ENCODE data around the gene KLF15. TPM values are rescaled to one million over a fixed set of nuclear protein-coding genes. Genes with fewer than 3 reads are reported as not detected.

Gene KLF15
- polyA plus RNA-seq, 1 donor from 2014 or later = 0.46 TPM

DNA sequence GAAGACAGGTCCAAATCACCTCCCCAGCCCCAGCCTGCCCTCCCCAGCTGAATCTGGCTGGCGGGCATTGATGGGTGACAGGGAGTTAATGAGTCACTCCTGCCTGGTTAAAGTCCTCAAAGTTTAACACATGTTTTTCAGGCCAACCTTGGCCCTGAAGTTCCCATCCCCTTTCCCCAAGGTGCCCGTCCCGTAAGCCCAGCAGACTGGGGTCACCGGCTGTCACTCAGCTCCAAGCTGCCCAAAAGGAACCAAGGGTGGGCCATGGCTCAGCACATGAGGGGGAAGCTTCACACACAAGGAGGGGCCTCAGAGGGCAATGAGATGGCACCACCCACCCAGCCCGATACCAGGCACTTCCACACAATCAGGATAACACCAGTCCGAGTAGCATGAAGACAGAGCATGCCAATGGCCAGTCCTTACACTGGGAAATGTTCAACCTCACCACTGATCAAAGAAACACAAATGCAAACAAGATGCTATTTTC lies 10.2 kb upstream of the KLF15 start:
- Histone ChIP-seq H3K4me3 (ENCODE audit: low read length) (no peak overlapping the region), H4K20me1 (ENCODE audit: insufficient read depth) (no peaks in the 10 kb centered on the region), H2AFZ (ENCODE audit: low read depth, low read length) (no peak overlapping the region), H3K4me2 (ENCODE audit: low read length) (no peak overlapping the region), H3K27ac (ENCODE audit: low read length) (no peak overlapping the region), H3K9me3 (ENCODE audit: low read length) (no peaks in the 10 kb centered on the region), H3K9me2 (ENCODE audit: insufficient read depth, low read length) (no peaks in the 10 kb centered on the region), H3K27me3 (ENCODE audit: insufficient read depth, low read depth, low read length) (no peaks in the 10 kb centered on the region), H3K9ac (ENCODE audit: low read length) (no peak overlapping the region), H3K36me3 (ENCODE audit: insufficient read depth, low read length) (no peaks in the 10 kb centered on the region), H3F3A (ENCODE audit: insufficient read depth, low read length, poor library complexity, severe bottlenecking) (no peaks in the 10 kb centered on the region), H3K79me2 (replicated peaks; ENCODE audit: insufficient read depth, low read length) (no peaks in the 10 kb centered on the region)
- TF ChIP-seq MXI1 (conservative IDR thresholded peaks at IDR 0.05; ENCODE audit: poor library complexity, severe bottlenecking) (no peak), TAF1 (IDR thresholded peaks at IDR 0.05; ENCODE audit: low read depth) (no peak), EP300 (conservative IDR thresholded peaks at IDR 0.05; ENCODE audit: poor library complexity, severe bottlenecking) (no peak), RAD21 (conservative IDR thresholded peaks at IDR 0.05) (no peak), POLR2AphosphoS5 (IDR thresholded peaks at IDR 0.05) (no peak), EZH2 (IDR thresholded peaks at IDR 0.05; ENCODE audit: borderline replicate concordance, insufficient read depth, low read length, poor library complexity, severe bottlenecking) (no peak), SMC3 (conservative IDR thresholded peaks at IDR 0.05; ENCODE audit: poor library complexity) (no peak)
- TF ChIP-seq, protein P1, sequence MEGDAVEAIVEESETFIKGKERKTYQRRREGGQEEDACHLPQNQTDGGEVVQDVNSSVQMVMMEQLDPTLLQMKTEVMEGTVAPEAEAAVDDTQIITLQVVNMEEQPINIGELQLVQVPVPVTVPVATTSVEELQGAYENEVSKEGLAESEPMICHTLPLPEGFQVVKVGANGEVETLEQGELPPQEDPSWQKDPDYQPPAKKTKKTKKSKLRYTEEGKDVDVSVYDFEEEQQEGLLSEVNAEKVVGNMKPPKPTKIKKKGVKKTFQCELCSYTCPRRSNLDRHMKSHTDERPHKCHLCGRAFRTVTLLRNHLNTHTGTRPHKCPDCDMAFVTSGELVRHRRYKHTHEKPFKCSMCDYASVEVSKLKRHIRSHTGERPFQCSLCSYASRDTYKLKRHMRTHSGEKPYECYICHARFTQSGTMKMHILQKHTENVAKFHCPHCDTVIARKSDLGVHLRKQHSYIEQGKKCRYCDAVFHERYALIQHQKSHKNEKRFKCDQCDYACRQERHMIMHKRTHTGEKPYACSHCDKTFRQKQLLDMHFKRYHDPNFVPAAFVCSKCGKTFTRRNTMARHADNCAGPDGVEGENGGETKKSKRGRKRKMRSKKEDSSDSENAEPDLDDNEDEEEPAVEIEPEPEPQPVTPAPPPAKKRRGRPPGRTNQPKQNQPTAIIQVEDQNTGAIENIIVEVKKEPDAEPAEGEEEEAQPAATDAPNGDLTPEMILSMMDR (IDR thresholded peaks at IDR 0.05; ENCODE audit: poor library complexity, severe bottlenecking) = no peak
- TF ChIP-seq, protein P2, sequence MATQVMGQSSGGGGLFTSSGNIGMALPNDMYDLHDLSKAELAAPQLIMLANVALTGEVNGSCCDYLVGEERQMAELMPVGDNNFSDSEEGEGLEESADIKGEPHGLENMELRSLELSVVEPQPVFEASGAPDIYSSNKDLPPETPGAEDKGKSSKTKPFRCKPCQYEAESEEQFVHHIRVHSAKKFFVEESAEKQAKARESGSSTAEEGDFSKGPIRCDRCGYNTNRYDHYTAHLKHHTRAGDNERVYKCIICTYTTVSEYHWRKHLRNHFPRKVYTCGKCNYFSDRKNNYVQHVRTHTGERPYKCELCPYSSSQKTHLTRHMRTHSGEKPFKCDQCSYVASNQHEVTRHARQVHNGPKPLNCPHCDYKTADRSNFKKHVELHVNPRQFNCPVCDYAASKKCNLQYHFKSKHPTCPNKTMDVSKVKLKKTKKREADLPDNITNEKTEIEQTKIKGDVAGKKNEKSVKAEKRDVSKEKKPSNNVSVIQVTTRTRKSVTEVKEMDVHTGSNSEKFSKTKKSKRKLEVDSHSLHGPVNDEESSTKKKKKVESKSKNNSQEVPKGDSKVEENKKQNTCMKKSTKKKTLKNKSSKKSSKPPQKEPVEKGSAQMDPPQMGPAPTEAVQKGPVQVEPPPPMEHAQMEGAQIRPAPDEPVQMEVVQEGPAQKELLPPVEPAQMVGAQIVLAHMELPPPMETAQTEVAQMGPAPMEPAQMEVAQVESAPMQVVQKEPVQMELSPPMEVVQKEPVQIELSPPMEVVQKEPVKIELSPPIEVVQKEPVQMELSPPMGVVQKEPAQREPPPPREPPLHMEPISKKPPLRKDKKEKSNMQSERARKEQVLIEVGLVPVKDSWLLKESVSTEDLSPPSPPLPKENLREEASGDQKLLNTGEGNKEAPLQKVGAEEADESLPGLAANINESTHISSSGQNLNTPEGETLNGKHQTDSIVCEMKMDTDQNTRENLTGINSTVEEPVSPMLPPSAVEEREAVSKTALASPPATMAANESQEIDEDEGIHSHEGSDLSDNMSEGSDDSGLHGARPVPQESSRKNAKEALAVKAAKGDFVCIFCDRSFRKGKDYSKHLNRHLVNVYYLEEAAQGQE (IDR thresholded peaks at IDR 0.05; ENCODE audit: borderline replicate concordance) = no peak

DNA sequence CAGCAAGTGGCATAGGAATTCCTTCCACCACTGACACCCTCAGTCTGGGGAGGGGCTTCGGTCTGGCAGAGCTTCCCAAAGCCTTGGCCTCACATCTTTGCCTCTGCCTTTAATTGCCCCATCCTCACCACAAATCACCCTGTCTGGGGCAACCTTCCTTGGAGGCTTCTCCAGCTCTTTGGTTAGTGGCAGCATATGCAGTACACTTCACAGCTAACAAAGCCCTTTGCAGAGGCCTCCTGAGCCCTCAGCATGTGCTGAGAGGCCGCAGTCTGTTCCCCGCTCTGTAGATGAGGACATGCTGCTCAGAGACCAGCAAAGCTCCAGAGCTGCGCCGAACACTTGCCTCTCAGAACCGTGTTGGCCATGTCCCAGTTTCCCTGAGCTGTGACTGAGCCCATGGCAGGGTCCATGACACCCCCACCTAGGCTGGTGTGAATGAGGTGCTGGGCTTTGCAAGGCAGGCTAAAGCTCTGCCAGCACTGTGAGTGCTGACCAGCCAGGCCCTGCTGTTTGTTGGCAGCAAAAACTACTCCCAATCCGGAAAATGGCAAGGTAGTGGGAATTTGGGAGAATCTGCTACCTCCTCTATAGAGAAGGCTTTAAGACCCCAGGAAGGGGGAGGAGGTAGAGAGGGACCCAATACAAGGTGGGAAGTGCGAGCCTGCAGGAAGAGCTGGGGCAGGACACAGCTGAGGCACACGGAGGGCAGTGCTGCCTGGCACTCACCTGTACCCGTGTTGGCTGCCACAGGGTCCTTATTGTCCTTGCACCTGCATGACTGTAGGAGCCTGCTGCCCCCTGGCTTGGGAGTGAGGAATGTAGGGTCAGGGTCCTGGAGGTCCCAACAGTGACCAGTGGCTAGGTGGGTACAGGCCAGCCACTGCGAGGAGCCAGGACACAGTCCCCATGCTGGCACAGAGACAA lies 8.4 kb upstream of the KLF15 start:
- H3K27me3 ChIP-seq (ENCODE audit: insufficient read depth, low read depth, low read length) = no peaks in the 10 kb centered on the region
- no peaks in the 10 kb centered on the region for H3K79me2 ChIP-seq (replicated peaks; ENCODE audit: insufficient read depth, low read length)
- H3K9me3 ChIP-seq (ENCODE audit: low read length) = no peaks in the 10 kb centered on the region
- H3K4me2 ChIP-seq (ENCODE audit: low read length) = no peak overlapping the region
- H3K36me3 ChIP-seq (ENCODE audit: insufficient read depth, low read length) = no peaks in the 10 kb centered on the region
- H3K27ac ChIP-seq (ENCODE audit: low read length) = no peak overlapping the region
- no peak overlapping the region for H3K4me3 ChIP-seq (ENCODE audit: low read length)
- H3F3A ChIP-seq (ENCODE audit: insufficient read depth, low read length, poor library complexity, severe bottlenecking) = no peaks in the 10 kb centered on the region
- no peak overlapping the region for H2AFZ ChIP-seq (ENCODE audit: low read depth, low read length)
- TF ChIP-seq, protein P1 (IDR thresholded peaks at IDR 0.05; ENCODE audit: poor library complexity, severe bottlenecking) = no peak
- TF ChIP-seq RAD21 (conservative IDR thresholded peaks at IDR 0.05) (no peak), TAF1 (IDR thresholded peaks at IDR 0.05; ENCODE audit: low read depth) (no peak), MXI1 (conservative IDR thresholded peaks at IDR 0.05; ENCODE audit: poor library complexity, severe bottlenecking) (no peak), SMC3 (conservative IDR thresholded peaks at IDR 0.05; ENCODE audit: poor library complexity) (no peak), EZH2 (IDR thresholded peaks at IDR 0.05; ENCODE audit: borderline replicate concordance, insufficient read depth, low read length, poor library complexity, severe bottlenecking) (no peak), POLR2AphosphoS5 (IDR thresholded peaks at IDR 0.05) (no peak), EP300 (conservative IDR thresholded peaks at IDR 0.05; ENCODE audit: poor library complexity, severe bottlenecking) (no peak)
- TF ChIP-seq, protein P2 (IDR thresholded peaks at IDR 0.05; ENCODE audit: borderline replicate concordance) = no peak
- H4K20me1 ChIP-seq (ENCODE audit: insufficient read depth) = no peaks in the 10 kb centered on the region
- H3K9ac ChIP-seq (ENCODE audit: low read length) = no peak overlapping the region
- no peaks in the 10 kb centered on the region for H3K9me2 ChIP-seq (ENCODE audit: insufficient read depth, low read length)

All from neural cell (in vitro differentiated cells).